GM18517 (cell line): ENCODE data around the gene UBAC2.
"Not testable (repeated sequence)": the region's sequence is repeated elsewhere in the genome, so short reads cannot be mapped to it uniquely, and the experiment has no call there.

Experiments
- ATAC-seq: cut with Tn5 transposase; IDR thresholded peaks from one replicate; pipeline ENCODE4 v1.9.1; 2021; ENCODE audit warnings: mild to moderate bottlenecking, moderate library complexity; ENCODE audit not compliant: unreplicated experiment

The UBAC2 gene

DNA sequence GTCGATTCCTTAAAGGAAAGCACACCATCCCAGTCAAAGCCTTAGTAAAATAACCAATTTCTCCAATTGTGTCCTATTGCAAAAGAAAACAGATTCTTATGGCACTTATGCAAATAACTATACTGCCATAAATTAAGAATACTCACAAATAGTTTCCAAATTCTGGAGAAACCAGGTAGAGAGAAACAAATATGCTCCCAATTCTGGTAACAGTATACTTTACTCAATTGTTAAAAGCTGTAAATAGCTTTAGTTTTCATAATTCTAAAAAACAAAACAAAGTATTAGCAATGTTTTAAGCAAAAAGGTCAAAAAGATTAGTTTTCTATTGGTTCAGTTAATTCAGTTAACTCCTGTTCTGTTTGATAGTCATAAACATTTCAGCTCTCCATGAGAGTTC is 18.2 kb upstream of the UBAC2 start:
- ATAC-seq: no peak

DNA sequence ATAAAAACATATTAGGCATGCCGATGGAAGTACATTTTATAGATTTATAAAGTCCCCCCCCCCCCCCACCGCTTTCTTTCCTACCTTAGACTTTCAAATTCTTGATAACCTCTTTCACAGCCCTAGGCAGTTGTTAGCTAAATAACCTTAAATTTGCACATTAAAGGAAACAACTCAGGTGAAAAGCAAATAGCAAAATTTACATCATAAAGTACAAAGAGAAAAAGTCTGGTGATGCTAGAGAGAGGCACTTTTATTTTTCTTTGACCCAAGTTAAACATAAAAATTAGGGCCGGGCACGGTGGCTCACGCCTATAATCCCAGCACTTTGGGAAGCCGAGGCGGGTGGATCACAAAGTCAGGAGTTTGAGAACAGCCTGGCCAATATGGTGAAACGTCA is 15.0 kb upstream of the UBAC2 start:
- ATAC-seq: no peak

DNA sequence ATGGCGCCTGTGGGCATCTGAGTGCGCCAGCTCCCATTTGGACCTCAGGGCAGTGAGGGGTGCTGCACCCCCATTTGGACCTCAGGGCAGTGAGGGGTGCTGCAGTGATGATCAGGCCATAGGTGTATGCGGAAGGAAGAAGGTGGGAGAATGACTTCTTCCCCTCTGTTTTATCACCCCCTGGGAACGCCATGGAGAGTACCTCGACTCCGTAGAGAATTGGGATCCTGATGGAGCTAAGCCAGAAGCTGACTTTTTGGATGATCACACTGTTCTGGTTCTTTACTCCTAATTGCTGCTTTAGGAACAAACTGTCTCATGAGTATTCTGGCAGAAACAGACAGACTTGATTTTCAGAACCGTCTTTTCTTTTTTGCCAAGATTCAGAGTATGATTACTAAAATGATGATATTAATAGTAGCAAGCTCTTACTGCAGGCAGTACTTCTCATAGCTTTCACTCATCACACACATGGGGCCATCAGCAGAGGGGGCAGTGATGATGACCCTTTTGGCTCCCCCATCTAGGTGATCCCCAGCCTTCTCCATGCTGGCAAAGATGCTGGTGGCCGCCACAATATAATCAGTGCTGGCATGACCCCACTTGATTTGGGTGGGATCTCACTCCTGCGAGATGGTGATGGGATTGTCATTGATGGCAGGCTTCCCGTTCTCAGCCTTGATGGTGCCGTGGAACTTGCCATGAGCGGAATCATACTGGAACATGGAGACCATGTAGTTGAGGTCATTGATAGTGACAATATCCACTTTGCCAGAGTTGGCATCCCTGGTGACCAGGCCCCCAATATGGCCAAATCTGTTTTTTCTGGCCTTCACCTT is 10.3 kb upstream of the UBAC2 start:
- ATAC-seq: no peak

DNA sequence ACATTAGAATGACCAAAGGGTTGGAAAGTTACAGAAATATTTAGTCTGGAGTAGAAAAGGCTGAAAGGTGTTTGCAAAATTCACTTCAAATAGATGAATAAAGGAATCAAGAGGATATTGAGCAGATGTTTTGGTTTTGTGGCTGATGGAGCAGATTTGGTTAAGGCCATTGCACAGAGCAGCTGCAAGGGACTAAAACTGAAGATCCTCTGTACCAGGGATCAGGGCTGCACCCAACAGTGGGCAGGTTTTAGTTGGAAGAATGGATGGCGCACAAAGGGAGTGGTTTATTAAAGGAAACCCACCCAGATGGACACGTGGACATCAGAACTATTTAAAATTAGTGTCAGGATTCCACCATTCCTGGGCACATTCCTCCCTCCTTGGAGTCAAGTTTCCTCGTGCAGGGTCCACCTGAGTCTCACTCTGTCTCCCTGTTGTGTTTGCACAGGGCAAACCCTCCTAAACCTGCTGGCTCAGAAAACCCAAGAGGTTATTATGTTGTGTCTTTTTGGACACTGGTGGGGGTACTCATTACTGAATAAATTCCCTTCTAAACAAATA is 9.2 kb upstream of the UBAC2 start:
- ATAC-seq: no peak

DNA sequence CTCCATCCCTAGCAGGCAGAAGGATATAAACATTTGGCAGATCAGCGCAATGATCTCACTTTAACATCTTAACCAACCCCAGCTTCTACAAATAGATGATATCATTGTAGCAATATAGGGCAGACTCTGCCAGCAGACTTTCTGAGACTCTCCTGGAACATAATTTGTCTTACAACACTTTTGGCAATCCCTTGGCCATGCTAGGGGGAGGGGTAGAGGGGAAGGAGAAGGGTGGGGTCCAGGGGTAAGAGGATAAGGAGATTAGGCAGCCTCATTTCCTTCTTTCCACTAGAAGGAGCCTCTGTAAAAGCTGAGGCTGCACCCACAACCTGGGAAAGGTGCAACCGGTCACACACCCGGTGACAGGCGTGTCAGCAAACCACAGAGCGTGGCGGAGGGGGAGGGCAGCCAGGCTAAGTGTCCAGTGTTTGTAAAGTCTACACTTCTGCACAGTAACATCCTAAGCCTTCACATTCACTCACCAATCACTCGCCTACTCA is 8.7 kb upstream of the UBAC2 start:
- ATAC-seq: no peak

DNA sequence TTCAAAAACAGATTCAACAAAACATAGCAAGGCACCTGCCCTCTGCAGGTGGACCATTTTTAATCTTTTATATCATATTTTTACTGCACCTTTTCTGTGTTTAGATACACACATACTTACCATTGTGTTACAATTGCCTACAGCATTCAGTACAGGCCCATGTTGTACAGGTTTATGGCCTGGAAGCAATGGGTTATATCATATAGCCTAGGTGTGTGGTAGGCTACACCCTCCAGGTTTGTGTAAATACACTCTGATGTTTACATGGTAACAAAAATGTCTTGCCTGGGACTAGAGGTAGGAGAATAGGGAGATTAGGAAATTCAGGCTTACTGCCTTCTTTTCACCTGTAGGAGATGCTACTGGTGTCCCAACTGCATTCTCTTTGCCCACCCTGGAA is 8.2 kb upstream of the UBAC2 start:
- no peak for ATAC-seq

DNA sequence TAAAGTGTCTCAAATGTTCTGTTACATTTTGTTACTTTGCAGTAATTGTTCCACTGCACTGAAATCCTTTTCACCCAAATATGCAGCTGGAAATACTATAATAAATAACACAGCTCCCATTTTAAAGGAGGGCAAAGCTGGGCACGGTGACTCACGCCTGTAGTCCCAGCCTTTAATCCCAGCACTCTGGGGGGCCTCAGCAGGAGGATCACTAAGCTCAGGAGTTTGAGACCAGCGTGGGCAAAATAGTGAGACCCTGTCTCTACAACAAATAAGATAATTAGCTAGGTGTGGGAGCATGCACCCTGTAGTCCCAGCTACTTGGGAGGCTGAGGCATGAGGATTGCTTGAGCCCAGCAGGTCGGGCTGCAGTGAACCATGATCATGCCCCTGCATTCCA is 7.5 kb upstream of the UBAC2 start:
- no peak for ATAC-seq

DNA sequence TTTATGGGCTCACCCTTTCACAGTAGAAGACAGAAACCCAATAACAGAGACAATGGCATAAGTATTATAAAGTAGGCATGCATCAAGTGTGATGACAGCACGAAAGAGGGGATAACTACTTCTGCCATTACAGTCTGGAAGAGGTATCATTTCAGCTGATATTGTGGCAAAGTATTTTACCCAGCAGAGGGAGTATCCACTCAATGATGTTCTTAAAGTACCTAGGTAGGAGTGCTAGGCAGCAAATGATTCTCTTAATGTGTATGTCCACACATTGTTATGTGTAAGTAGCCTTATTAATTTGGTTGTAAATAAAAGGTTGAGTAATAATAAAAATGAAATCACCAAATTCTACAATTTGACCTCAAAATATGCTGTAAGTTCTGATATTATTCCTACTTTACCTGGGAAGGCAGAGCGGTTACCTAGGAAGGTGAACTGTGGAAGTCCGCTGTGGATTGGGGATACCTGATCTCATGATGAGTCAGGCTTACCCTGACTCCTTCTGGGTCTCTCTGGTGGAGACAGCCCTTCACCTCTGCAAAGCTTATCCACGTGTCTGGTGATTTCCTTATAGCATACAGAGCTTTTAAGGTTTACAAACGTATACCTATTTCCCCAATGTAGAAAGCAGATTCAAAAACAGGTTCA is 4.1 kb upstream of the UBAC2 start:
- no peak for ATAC-seq

DNA sequence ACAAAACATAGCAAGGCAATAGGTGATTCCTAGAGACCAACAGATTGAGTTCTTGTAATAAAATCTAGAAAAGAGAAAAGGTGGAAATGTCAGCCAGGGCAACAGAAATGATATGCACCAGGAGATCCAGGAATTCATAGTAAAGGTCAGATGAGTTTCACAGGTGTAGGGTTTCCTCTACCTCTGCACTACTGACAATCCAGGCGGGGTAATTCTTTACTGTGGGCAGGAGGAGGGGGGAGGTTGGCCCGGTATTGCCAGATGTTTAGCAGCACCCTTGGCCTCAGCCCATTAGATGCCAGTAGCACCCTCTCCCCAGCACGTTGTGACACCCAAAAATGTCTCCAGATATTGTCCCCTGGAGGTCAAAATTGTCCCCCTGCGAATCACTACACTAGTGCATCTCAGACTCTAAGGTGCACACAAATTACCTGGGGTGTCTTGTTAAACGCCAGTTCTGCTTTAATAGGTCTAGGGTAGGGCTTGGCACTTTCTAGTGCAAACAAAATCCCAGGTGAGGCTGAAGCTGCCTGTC is 3.5 kb upstream of the UBAC2 start:
- ATAC-seq: no peak

DNA sequence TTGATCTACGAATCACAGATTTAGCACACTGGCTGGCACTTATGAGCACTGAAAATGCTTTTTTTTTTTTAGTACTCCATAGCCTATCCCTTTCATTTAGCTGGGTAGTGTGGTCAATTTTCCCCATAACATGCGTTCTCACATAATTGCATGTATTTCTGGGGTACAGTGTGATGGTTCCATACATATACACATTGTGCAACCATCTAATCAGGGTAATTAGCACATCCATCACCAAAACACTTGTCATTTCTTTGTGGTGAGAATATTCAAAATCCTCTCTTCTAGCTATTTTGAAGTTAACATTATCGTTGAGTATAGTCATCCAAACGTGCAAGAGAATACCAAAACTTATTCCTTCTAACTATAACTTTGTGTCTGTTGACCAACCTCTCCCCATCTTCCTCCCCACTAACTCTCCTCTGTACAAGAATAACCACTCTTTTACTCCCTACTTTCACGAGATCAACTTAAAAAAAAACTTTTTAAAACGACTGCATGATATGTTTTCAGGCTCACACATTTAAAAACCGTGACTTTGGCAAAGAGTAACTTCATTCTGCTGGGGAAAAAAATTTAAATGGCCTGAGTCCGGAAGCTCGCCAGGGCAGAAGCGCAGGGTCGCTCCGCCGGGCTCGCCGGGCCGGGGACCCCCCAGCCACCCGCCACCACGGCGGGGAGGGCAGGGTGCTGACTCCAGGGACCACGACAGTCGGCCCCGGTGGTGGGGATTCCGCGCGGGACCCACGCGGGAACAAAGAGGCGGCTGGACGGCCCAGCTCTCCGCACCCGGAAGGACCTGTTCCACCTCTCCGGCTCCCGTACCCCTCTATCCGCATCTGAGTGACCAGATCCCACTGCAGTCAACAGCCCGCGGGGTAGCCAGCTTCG is 868 bp upstream of the UBAC2 start:
- ATAC-seq: no peak

DNA sequence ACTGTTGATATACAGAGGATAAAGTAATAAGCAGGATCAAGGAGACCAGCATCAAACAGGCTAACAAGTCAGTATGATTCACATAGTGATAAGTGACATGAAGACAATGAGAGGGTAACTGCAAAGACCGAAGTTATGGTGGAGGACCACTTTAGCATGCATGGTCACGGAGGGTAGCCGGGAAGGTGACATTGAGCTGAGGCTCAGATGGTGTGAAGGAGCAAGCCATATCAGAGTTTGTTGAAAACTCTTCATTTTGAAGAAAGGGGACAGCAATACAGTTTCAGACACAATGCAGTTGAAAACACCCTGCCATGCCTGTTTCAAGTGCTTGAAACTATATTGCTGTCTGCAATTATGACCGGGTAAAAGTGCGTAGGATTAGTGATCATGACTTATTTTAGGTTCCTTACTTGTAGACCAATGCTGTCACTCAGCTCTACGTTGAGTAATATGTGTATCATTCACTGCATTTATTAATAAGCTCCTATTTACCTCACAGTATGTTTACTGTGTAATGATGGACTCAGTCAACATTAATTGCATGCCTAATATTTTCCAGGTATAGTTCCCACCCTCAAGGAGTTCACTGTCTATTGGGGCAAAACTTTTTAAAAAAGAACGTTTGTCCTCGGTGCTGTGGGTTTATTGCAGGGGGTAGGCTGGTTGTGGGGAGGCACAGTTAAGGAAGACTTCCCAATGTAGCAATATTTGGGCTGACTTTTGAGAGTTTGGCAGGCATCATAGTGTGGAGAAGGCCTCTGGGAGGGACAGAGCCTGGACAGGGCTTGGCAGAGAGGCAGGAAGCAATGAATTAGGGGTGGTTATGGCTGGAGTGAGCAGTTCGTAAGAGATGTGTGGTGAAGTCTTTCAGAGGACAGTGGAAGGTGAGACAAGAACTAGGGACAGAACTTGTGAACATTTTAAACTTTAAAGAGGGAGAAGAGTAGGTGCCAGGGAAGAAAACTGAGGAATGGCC is 3.2 kb downstream of the UBAC2 start:
- no peak for ATAC-seq

DNA sequence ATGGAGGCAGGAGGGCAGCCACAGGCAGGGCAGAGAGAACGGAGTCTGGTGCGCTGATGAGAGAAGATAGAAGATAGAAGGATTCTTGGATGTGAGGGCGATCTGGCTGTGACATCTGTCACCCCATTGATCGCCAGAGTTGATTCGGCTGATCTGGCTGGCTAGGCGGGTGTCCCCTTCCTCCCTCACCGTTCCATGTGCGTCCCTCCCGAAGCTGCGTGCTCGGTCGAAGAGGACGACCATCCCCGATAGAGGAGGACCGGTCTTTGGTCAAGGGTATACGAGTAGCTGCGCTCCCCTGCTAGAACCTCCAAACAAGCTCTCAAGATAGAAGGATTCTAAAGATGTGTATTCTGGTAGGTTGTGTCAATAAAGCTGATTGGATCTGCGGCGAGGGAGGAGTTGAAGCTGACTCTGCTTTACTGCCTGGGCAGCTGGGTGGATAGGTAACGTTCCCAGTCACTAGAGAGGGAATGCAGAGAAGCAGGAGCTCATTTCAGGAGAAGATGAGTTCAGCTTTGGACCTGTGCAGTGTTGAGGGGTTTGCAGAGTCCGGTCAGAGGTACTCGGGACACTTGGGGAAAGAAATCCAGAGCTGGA is 5.1 kb downstream of the UBAC2 start:
- ATAC-seq: no peak

DNA sequence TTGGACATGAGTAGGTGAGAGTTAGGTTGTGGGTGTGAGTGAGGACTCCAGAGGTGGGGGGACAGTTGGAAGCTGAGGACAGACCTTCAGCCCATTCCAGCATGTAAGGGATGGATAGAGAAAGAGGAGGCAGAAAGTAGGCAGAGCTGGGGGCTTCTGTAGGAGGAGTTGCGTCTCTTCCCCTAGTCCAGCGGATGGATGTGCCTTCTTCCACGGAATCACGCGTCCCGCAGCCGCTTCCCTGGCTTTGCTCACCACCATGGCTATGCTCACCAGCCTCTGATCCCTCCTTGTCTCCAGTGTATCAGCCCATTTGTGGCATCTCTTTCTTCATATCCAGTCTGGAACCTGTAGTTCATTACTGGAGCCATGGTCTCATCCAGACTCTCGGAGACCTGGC is 5.6 kb downstream of the UBAC2 start:
- ATAC-seq: no peak

DNA sequence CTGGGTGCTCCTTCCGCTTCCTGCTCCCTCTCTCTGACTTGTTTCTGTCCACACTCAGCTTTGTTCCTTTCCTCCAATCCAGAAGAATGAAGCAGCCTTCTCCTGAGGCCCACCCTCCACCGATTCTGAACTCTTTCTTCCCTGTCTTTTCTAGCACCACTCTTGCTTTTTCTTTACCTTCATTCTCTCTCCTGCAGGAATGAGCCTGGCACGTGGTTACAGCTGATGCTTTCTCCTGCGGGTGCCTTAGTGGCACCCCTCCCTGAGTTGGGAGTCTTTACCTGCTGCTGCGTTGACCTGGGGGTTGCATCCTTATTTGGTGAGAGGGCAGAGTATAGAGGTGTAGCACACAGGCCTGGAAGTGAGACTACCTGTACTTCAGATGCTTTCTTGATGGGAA is 6.2 kb downstream of the UBAC2 start:
- ATAC-seq: no peak

DNA sequence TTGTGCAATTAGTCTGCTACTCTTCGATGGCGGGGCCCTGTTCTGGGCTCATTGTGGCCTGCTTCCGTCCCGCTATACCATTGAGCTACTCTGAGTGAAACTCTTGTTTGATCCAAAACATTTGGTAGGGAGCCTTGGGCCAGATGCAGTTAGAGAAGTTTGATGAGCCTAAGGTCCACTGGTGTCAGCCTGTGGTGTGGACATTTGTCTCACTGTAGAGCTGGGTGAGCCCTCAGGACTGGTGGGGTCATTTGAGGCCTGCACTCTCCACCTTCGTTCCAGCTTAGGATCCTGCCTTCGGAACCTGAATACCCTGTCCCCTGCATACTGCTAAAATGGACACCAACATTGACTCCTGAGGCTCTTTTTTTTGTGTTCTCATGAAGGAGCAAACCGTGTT is 6.9 kb downstream of the UBAC2 start:
- ATAC-seq: no peak

DNA sequence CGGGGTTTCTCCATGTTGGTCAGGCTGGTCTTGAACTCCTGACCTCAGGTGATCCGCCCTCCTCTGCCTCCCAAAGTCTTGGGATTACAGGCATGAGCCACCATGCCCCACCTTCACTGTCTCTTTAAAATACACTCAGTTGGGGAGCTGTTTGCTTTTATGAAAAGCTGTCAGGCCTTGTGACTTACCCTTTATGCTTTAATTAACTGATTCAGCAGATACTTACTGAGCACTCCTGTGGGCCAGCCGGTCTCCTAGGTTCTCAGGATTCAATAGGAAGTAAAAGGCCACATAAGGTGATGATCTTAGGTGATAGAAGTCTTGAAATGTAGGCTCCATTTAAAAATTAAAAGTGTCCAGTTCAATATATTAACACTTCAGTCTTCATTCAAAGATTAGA is 7.5 kb downstream of the UBAC2 start:
- ATAC-seq: no peak

DNA sequence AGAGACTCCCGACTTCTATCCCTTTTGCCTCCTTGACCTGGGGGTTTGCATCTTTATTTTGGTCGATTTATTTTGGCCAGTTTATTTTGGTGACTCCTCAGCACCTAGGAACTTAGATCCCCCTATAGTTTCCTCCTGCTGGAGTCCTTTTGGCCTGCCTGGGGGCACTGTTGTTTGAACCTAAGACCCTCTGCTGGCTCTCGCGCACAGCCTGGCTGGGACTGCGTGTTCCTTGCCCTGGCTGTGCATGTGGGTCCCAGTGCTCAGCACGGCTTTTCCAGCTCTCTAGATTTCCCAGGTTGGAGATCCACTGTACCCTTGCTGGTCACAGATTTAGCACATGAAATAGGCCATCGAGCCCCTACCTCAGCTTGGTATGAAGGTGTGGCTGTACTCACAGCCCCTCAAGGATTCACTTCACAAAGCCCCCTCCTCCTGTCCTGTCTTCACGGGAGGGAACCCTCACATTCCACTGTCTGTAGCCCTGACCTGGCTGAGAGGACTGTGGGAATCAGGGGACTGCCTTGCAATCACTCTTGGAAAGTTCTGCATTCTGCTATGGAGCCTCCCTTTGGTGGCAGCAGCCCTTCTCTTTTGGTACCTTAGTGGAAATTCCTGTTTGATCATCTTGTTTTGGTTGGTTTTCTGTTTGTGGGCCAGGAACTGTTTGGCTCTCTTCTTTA is 8.3 kb downstream of the UBAC2 start:
- no peak for ATAC-seq

DNA sequence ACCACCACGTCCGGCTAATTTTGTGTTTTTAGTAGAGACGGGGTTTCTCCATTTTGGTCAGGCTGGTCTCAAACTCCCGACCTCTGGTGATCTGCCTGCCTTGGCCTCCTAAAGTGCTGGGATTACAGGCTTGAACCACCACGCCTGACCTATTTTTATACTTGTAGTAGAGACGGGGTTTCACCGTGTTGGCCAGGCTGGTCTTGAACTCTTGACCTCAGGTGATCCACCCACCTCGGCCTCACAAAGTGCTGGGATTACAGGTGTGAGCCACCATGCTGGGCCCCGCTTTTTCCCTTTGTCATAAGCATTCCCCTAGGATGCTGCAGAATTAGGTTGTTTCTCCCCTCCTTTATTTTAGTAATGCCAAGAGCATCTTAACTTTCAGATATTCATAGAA is 10.0 kb downstream of the UBAC2 start:
- ATAC-seq: not testable (repeated sequence)
